ENCODE data around the gene MOB3A.

The MOB3A gene

DNA sequence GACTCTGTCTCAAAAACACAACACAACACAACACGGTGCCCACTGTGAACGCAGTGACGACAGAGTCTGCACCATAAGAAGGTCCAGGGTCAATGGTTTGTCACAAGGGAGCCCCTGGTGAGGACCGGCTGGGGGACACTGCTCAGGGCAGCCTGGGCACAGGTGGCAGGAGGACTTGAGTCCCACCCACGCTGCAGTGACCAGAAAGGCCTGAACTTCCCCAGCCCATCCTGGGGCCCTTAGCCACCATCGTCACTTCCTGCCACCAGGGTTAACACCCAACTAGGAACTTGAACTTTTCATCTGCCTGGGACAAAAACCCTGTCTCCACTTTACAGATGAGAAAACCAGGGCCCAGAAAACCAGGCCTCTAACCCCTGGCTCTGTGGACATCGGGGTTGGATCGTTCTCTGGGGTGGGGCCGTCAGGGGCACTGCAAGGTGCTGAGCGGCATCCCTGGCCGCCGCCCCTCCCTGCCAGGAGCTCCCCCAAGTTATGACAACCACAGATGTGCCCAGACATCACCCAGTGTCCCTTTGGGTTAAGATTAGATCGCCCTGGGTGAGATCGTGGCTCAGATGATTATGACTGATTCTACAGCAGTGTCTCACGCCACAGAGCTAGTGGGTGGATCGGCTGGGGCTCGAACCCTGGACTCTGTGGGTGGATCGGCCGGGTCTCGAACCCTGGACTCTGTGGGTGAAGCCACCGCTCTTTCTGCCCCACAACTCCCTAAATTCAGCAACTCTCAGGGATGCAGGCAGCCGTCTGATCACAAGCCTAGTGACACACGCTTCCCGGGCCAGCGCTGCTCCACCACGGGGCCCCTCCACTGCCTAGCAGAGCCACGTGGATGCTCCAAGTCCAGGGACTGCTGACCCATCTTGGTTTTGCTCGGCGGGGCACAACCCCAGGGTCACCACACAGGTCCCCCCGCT is 14.0 kb downstream of the MOB3A start:
- no peak for DNase-seq (ENCODE audit: low read depth in 2 of 2)

DNA sequence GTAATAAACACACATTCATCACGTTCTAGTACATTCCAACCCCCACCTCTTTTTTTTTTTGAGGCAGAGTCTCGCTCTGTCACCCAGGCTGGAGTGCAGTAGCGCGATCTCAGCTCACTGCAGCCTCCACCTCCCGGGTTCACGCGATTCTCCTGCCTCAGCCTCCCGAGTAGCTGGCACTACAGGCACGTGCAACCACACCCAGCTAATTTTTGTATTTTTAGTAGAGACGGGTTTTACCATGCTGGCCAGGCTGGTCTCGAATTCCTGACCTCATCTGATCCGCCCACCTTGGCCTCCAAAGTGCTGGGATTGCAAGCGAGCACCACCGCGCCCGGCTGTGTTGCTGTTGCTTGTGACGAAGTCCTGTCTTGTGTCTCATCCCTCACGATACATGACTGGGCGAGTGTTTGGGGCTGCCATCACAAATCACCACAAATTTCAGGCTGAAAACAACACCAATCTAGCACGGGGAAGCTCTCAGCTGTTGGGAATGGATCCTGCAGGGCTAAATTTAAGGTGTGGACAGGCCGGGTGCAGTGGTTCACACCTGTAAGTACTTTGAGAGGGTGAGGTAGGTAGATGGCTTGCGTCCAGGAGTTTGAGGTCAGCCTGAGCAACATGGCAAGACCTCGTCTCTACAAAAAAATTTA is 15.7 kb downstream of the MOB3A start:
- DNase-seq (ENCODE audit: low read depth in 2 of 2), result no peak

DNA sequence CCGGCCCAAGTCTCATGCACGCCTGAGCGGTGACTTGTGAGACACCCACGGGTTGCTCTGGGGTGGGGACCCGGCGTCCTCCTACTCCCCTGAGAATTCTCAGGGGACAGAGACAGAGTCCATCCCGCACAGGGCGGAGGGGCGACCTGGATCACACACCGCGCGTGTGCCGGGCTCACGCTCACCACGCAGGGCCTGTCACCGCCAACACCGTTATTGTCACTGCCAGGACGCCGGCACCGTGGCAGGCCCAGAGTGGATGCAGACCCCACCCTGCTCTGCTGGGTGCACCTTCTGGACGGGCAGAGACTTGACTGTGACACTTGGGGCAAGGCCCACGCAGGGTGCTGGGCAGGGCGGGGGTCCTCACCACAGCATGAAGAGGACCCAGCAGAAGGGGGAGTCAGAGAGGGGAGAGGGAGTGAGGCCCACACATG is 16.2 kb downstream of the MOB3A start:
- DNase-seq (ENCODE audit: low read depth in 2 of 2), result no peak

DNA sequence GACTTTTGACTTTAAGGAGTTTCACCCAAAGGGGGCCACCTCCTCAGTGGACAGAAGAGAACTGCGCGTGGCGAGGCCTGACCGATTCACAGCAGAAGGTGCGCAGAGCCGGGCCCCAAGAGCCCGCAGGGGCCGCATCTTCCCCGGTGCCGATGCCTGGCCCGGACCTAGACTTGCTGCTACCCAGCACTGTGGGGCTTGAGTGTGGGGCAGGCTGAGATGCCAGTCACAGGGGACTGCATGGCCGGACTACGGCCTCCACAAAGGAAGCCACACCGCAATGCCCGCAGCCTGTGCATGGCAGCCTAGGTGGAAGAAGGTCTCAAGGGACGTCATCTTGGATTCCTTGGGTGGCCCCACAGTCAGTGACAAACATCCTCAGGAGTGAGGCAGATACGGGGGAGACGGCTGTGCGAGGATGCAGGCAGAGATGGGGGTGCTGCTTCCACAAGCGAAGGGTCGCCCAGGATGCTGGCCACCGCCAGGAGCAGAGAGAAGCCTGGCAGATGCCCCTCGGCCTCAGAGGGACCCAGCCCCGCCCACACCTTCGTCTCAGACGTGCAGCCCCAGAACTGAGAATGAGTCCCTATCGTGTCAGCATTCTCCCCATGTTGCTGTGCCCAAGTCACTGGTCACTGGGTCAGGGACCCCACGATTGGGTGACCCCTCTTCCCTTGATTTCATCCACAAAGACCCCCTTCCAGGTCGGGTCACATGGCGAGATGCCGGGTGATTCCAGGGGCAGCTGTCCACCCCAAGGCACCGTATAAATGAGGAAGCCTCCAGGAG is 16.9 kb downstream of the MOB3A start:
- DNase-seq (ENCODE audit: low read depth in 2 of 2), result no peak

DNA sequence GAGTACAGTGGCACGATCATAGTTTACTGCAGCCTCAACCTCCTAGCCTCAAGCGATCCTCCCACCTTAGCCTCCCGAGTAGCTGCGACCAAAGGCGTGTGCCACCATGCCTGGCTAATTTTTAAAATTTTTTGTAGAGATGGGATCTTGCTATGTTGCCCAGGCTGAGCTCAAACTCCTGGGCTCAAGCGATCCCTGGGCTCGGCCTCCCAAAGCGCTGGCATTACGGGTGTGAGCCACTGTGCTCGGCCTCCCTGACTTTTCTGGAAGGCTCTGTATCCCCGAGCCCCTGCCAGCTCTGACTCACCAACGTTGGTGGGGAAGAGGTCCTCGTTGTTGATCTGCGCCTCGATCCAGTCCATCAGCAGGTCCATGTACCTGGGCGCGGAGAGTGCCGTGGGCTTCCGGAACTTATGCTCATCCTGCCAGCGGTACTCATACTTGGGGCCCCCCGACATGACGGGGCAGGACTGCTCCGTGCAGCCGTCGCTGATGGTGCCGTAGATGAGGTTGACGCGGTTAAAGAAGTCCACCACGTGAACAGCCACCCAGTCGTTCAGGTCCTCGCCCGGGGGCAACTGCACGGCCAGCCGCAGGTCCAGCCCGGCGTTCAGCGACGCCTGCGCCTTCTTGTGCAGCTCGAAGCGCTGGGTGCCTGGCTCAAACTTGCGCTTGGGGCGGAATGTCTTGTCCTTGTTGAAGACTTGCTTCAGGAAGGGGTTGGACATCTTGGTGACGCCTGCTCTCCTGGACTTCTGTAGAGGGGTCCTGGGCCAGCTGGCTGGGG is 18.1 kb downstream of the MOB3A start:
- DNase-seq (ENCODE audit: low read depth in 2 of 2), result no peak

DNA sequence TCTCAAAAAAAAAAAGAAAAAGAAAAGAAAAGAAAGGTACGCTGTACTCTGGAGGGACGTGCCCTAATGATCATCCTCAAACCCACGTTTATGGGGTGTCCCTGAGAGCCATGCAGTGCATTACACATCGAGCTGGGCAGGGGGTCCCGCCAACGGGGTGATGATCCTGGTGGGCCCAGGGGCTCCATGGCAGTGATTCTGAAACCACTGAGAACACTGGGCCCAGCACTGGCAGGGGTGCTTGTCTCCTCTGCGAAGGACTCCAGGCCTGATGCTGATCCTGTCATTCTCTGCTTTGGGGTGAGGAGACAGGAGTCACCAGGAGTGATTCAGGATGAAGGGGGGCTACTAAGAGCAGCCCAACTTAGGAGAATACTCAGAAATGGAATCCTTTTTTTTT is 18.7 kb downstream of the MOB3A start:
- DNase-seq (ENCODE audit: low read depth in 2 of 2), result no peak

DNA sequence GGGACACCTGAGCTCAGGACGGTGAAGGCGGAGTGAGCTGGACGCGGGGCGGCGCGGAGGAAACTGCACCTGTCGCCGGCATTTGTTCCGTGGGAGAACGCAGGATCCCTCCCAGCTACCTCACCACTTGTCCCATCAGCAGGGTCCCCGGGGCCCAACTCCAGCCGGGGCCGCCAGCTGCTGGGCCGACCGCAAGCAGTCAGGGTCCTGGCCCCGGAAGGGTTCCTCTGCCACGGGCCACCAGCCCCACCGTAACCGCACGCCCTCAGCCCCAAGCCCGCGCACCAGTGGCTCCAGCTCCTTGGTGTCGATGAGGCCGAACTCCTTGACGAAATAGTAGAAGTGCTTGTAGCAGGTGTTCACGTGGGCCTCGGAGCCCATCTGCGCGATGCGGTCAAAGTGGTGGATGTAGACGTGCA is 19.6 kb downstream of the MOB3A start:
- no peak for DNase-seq (ENCODE audit: low read depth in 2 of 2)

DNA sequence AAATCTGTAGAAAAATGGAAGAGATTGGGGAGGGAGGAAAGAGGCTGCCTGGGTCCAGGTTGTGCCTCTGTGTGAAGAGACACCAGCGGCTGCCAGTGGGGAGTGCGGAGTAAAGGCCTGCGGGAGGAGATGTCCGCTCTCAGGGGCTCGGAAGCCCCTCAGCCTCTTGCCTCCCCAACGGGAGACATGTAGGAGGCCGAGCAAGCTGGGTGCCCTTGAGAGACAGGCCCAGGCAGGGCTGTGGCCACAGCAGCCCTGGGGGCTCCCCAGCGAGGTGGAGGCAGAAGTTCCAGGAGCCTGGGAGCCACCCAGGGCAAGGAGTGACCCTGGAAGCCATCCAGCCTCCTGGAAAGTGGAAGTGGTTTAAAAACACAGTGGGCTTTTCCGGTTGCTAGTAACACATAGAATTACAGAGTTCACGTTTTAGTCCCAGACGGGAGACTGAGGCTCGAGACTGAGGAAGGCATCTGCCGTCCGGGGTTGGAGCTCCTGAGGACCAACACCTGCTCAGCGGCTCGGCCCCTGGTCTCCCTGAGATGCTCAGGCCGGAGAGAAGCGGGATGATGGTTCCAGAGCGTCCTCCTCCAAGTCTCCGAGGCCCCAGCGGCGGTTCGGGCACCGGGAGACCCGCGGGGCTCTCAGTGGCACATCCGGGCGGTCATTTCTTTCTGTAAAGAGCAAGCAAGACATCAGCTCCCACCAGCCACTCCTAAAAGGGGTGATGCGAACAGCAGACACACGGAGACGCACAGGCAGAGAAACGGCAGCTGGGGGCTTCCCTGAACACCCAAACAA is 23.2 kb downstream of the MOB3A start:
- no peak for DNase-seq (ENCODE audit: low read depth in 2 of 2)

DNA sequence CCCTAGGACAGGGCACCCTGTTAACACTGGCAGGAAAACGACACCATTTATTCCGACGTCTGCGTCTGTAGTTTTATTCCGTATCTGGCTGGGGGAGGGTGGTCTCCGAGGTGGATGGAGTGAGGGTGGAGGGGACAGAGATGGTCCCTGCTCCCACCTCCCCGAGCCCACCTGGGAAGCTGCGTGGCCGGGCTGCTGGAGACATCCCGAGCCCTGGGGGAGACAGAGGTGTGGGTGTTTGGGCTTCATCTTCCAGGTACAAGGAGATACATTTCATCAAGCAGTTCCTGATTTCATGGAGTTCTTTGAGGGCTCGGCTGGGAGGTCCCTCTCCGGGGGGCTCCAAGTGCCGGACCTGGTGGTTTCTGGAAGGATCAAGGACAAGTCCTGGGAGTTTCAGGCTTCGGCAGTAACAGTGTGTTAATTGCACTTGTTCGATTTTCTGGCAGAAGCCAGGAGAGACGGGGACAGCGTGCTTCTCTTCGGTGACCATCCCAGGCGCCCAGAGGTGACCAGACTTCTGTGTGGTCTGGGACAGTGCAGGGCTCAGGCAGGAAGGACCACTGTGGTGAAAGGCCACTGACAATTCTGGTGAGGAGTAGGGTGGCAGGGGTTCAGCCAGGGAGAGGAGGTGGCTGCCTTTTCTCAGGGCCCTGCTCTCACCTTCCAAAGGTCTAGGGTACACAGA is 25.0 kb downstream of the MOB3A start:
- no peak for DNase-seq (ENCODE audit: low read depth in 2 of 2)

DNA sequence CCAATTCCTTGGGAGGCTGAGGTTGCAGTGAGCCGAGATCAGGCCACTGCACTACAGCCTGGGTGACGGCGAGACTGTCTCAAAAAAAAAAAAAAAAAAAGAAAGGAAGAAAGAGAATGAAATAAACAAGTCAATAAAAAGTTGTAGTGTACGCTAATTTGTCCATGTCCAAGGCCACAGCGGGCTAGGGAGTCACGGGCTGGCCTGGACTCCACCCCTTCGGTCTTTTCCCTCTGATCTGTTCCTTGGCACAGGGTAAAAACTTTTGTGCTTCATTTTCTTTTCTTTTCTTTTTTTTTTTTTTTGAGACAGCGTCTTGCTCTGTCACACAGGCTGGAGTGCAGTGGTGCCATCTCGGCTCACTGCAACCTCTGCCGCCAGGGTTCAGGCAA is 25.7 kb downstream of the MOB3A start:
- DNase-seq (ENCODE audit: low read depth in 2 of 2), result no peak

DNA sequence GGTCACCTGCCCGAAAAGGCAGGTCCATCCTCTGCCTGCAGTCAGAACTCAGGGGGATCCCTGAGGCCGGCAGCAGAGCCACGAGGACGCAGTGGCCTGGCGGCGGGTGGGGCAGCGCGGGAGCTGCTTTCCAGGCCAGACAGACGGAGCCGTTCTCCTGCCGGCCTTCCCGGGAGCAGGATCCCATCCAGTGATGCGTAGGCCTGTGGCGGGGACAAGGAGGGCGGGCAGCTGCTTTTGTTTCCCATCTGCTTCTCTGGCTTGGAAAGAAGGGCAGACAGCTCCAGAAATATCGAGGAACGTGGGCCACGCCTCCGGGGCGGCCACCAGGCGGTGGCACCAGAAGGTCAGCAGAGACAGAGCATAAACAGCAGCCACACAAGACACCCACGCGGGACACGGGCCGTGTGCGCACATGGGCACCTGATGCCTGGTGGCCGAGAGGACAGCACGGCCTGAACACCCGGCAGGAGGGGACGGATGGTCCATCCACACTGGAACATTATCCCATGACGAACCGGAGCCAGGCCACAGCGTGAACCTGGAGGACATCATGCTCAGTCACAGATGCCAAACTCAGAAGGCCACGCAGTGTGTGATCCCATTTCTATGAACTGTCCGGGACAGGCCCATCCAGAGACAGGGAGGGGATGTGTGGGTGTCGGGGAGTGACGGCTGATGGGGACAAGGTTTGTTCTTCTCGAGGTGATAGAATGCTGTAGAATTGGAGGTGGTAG is 31.2 kb downstream of the MOB3A start:
- DNase-seq (ENCODE audit: low read depth in 2 of 2), result no peak

DNA sequence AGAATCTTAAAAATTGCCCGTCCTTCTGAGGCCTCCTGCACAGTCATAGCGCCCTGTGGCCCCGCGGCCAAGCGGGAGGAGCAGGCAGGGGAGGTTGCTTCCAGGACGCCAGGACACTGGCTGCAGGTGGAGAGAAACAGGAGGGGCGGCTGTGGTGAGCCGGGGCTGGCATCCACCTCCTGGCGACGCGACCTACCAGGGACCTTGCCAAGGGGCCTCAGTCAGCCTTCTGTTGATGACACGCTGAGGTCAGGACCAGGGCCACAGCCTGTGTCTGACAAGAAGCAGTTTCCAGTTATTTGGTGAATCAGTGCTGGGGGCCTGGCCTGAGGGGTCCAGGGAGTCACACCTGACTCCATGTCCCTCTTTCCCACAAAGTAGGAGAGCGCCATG is 31.7 kb downstream of the MOB3A start:
- DNase-seq (ENCODE audit: low read depth in 2 of 2), result no peak

DNA sequence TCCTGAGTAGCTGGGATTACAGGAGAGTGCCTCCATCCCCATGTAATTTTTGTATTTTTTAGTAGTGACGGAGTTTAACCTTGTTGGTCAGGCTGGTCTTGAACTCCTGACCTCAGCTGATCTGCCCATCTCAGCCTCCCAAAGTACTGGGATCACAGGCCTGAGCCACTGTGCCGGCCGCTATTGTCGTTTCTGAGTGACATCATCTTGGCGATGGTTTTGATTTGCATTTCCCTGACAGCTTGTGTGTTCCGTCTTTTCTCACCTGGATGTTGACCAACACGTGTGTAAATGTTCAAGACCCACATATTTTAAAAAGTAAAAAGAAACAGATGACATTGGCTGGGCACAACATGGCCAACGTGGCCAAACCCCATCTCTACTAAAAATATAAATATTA is 32.3 kb downstream of the MOB3A start:
- no peak for DNase-seq (ENCODE audit: low read depth in 2 of 2)

DNA sequence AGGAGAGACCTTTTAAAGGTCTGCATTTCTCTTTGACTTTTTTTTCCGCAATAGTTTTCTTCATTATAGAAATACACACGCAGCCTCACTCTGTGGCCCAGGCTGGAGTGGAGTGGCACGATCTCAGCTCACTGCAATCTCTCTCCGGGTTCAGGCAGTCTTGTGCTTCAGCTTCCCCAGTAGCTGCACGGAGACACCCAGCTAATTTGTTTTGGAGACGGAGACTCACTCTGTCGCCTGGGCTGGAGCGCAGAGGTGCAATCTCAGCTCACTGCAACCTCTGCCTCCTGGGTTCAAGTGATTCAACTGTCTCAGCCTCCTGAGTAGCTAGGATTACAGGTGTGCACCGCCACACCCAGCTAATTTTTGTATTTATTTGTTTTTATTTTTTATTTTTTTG is 33.4 kb downstream of the MOB3A start:
- DNase-seq (ENCODE audit: low read depth in 2 of 2), result no peak

DNA sequence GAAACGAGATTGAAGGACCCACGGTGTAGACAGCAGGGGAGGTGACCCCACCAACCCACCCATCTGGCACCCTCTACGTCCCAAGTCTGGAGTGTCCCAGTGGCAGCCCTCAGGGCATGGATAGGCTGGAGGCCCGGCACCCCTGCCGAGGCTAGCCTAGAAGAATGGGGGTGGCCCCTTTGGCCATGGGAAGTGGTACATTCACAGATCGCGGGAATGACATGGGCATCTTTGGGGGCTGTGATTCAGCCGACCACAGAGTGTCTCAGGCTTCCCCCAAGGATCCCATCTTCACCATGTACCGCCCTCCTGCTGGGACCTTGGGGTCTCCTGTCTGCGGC is 33.8 kb downstream of the MOB3A start:
- no peak for DNase-seq (ENCODE audit: low read depth in 2 of 2)

DNA sequence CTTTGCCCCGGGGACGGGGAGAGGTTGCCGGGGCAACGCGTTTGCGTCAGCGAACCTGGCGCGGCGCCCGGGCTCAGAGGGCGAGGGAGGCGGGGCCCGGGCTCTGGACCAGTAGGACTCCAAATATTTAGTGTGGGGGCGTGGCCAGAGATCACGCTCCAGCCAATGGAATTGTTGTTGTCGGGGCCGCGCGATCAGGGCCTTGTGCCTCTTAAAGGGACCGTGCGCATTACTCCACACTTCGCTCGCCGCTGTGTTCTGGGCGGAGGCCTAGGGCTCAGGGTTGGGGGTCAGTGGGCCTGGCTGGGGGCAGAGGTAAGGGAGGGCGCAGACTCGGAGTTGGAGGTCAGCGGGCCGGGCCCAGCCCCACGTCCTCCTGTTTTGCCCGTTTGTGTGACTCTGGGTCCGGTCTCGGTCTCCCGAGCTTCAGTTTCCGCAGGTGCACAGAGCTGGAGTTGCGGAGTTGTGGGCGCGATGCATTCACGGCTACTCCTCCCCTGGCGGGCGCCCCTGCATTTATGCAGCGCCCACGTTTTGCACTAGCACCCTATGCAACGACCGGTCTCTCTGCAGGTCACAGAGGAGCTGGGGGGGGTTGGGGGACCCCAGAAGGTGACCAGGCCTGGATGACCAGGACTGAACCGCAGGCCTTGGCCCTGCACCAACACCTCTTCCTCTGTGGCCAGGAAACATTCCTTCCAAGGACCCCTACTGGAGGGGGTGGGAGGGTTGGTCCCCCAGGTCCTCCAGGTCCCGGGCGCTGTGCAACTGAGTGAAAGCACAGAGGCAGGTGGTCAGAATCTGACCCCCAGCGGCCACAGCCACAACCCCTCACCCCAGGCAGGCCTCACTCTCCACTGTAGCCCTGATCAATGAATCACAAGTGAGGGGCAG is 34.4 kb downstream of the MOB3A start:
- peak; percentile 98 to 100 for DNase-seq (ENCODE audit: low read depth in 2 of 2)

DNA sequence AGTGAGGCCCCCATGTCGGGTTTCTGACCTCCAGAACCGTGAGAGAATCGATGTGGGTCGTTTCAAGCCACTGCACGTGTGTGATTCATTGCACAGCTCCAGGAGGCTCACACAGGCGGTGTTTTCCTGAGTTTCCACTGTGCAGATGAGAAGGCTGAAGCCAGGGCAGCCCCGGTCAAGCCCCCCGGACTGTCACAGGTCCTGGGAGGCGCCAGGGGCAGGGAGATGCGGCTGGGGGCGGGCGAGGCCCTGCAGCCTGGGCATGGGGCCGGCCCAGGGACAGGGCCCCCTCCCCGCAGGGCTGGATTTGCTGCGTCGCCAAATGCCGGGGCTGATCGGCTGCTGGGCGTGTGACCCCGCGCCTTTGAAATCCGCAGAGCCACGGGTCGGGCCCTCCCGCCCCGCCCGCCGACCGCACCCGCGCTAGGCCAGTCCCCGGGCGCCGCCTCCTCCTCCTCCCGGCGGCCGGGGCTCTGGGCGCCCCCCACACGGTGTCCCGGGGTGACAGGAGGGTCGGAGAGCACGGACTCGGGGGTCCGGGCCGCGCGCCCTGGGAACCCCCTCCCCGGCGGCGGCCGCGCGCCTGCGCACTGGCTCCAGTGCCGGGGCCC is 35.1 kb downstream of the MOB3A start:
- DNase-seq (ENCODE audit: low read depth in 2 of 2), result no peak

Data from stimulated activated CD8-positive, alpha-beta memory T cell treated with anti-CD3 and anti-CD28 coated beads, Interleukin-15, amount 100 ng/mL, for 4 hours (primary cell).